Measurements from ENCODE around the gene HECW1. TPM values are rescaled to one million over a fixed set of nuclear protein-coding genes. Genes with fewer than 3 reads are reported as not detected.

The HECW1 gene
- total RNA-seq, 1 donor from 2014 or later: 0.15 TPM

DNA sequence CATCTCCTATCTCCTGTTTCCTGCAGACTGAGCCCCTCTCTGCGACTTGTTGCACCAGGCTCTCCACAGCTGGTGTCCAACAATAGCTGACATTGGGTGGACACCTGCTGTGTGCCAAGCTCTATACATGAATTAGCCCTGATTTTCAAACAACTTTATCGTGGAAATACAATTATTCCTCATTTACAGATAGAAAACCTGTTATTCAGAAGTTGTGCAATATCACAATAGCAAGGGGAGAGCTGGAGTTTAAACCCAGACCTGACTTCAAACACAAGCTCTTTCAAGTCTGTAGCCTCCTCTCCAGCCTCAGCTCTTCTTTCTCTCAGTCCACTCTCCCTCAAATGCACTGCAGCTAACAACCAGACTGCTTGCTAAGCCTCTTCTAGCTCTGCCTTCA lies 168.8 kb downstream of the HECW1 start:
- Mint-ChIP-seq H3K27me3 (ENCODE audit: unreplicated experiment) (peaks cover 1% of the 10 kb centered on the region), H3K4me3 (ENCODE audit: unreplicated experiment) (no peak overlapping the region), H3K27ac (ENCODE audit: unreplicated experiment) (no peak overlapping the region), H3K9me3 (ENCODE audit: unreplicated experiment) (no peaks in the 10 kb centered on the region), H3K36me3 (ENCODE audit: low read depth, unreplicated experiment) (no peaks in the 10 kb centered on the region), H3K4me1 (ENCODE audit: unreplicated experiment) (peaks cover 11% of the 10 kb centered on the region)
- DNase-seq (ENCODE audit: low spot score): no peak
- no peak for TF ChIP-seq CTCF (IDR thresholded peaks at IDR 0.05; ENCODE audit: unreplicated experiment)

DNA sequence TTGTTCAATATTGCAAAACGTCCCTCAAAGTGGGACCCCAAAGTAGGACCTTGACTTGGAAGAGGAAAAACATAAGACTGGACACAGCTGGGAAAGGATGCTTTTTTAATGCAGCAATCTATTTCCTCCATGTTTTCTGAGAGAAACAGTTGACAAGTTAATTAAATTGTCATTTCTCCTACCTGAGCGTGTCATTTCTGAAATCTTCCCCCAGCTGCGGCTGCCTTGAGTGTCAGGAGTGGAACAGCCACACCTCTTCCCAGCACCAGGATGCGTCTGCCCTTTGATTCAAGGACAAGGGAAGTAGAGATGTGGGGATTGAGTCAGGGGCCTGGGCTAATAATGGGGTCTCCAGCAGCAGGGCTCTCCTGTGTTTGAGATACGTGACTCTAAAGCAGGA lies 171.3 kb downstream of the HECW1 start:
- no peak overlapping the region for H3K27ac Mint-ChIP-seq (ENCODE audit: unreplicated experiment)
- peaks cover 6% of the 10 kb centered on the region for H3K36me3 Mint-ChIP-seq (ENCODE audit: low read depth, unreplicated experiment)
- no peak overlapping the region for H3K4me3 Mint-ChIP-seq (ENCODE audit: unreplicated experiment)
- no peak for TF ChIP-seq CTCF (IDR thresholded peaks at IDR 0.05; ENCODE audit: unreplicated experiment)
- no peak for DNase-seq (ENCODE audit: low spot score)
- H3K4me1 Mint-ChIP-seq (ENCODE audit: unreplicated experiment): peaks cover 2% of the 10 kb centered on the region
- H3K27me3 Mint-ChIP-seq (ENCODE audit: unreplicated experiment): no peaks in the 10 kb centered on the region
- H3K9me3 Mint-ChIP-seq (ENCODE audit: unreplicated experiment): peaks cover 7% of the 10 kb centered on the region

DNA sequence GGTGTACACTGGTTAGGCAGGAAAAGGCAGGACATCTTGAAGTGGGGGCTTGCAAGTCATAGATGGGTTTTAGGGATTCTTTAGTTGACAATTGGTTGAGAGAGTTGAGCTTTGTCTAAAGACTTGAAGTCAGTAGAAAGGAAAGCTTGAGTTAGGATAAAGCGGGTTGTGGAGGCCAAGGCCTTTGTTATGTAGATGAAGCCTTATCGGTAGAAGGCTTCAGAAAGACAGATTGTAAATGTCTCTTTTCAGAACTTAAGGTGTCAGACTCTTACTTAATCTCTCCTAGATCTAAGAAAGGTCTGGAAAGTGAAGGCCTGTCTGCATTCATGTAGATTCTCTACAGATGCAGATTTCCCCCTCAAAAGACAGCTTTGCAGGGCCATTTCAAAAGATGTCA lies 177.4 kb downstream of the HECW1 start:
- Mint-ChIP-seq H3K27me3 (ENCODE audit: unreplicated experiment) (no peaks in the 10 kb centered on the region), H3K9me3 (ENCODE audit: unreplicated experiment) (peaks cover 7% of the 10 kb centered on the region), H3K36me3 (ENCODE audit: low read depth, unreplicated experiment) (peaks cover 10% of the 10 kb centered on the region), H3K4me3 (ENCODE audit: unreplicated experiment) (no peak overlapping the region), H3K27ac (ENCODE audit: unreplicated experiment) (no peak overlapping the region), H3K4me1 (ENCODE audit: unreplicated experiment) (peaks cover 11% of the 10 kb centered on the region)
- no peak for TF ChIP-seq CTCF (IDR thresholded peaks at IDR 0.05; ENCODE audit: unreplicated experiment)
- DNase-seq (ENCODE audit: low spot score): no peak

DNA sequence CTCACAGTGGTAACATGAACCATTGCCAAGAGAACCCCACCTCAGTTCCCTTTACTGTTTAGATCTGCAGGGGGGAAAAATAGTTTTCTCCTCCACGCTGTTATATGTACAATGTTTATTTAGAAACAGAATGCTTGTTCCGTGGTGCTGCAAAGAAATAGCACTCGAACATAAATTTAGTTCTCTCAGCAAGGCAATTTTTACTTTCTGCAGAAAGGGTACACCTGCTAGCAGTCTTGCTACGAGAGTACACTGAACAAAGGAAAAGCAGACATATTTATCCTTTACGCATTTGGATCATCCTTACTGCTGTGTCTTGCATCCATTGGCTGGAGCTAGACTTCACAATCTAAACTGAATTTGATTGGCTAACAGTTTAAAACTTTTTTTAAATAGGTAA lies 178.5 kb downstream of the HECW1 start:
- Mint-ChIP-seq H3K27ac (ENCODE audit: unreplicated experiment) (no peak overlapping the region), H3K9me3 (ENCODE audit: unreplicated experiment) (peaks cover 7% of the 10 kb centered on the region), H3K4me1 (ENCODE audit: unreplicated experiment) (peaks cover 14% of the 10 kb centered on the region), H3K4me3 (ENCODE audit: unreplicated experiment) (no peak overlapping the region), H3K36me3 (ENCODE audit: low read depth, unreplicated experiment) (peaks cover 10% of the 10 kb centered on the region), H3K27me3 (ENCODE audit: unreplicated experiment) (no peaks in the 10 kb centered on the region)
- TF ChIP-seq CTCF (IDR thresholded peaks at IDR 0.05; ENCODE audit: unreplicated experiment): no peak
- no peak for DNase-seq (ENCODE audit: low spot score)

DNA sequence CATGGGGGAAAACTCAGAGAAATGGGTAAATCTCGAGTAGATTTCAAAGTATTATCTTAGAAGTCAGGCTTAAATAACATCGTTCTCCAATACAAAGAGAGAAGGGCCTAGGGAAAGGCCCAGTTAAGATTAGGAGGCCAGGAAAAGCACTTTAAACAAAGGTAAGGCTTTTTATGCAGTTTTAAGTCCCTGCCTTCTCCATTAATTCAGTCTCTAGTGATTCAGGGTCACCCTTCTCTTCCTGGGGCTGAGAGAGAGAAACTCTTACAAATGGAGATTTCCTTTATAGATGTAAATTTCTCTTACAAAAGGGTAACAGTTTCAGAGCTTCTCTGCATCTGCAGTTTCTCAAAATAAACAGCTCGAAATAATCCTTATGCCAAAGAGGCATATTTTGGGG lies 179.3 kb downstream of the HECW1 start:
- Mint-ChIP-seq H3K27ac (ENCODE audit: unreplicated experiment) (no peak overlapping the region), H3K27me3 (ENCODE audit: unreplicated experiment) (no peaks in the 10 kb centered on the region), H3K4me1 (ENCODE audit: unreplicated experiment) (peaks cover 14% of the 10 kb centered on the region), H3K4me3 (ENCODE audit: unreplicated experiment) (no peak overlapping the region), H3K36me3 (ENCODE audit: low read depth, unreplicated experiment) (peaks cover 8% of the 10 kb centered on the region), H3K9me3 (ENCODE audit: unreplicated experiment) (peaks cover 4% of the 10 kb centered on the region)
- no peak for DNase-seq (ENCODE audit: low spot score)
- TF ChIP-seq CTCF (IDR thresholded peaks at IDR 0.05; ENCODE audit: unreplicated experiment): no peak
